Islet precursor cell (in vitro differentiated cells): ENCODE measurements around the gene HAND2.
A peak's percentile ranks its signal among the peaks of the same experiment; 100 is the strongest.

Experiments
- DNase-seq: peaks from one replicate; pipeline ENCODE4 v3.0.0-alpha.2; 2018

The HAND2 gene

GRCh38 chr4:173529477-173530325, at the start of gene HAND2:
Gene HAND2, minus strand, starts transcription at chr4:173530229. Its CDS starts 940 bp downstream, at chr4:173529289.
- peak; percentile 82 for DNase-seq

- no peak for DNase-seq
Measured at GRCh38 chr4:173578956-173579355, 48.9 kb upstream of the HAND2 start.

- no peak for DNase-seq
Measured at GRCh38 chr4:173577963-173578362, 47.9 kb upstream of the HAND2 start.

GRCh38 chr4:173575482-173576152, 45.6 kb upstream of the HAND2 start:
- no peak for DNase-seq

- DNase-seq, result no peak
Measured at GRCh38 chr4:173573725-173574124, 43.7 kb upstream of the HAND2 start.

GRCh38 chr4:173573286-173573685, 43.3 kb upstream of the HAND2 start:
- DNase-seq, result no peak

- DNase-seq, result no peak
Measured at GRCh38 chr4:173572493-173573129, 42.6 kb upstream of the HAND2 start.

GRCh38 chr4:173571620-173572019, 41.6 kb upstream of the HAND2 start:
- DNase-seq, result no peak

- no peak for DNase-seq
Measured at GRCh38 chr4:173565281-173565680, 35.3 kb upstream of the HAND2 start.

- no peak for DNase-seq
Measured at GRCh38 chr4:173564461-173564860, 34.4 kb upstream of the HAND2 start.

GRCh38 chr4:173560896-173561295, 30.9 kb upstream of the HAND2 start:
- DNase-seq, result no peak

- DNase-seq, result no peak
Measured at GRCh38 chr4:173556398-173557131, 26.5 kb upstream of the HAND2 start.

- no peak for DNase-seq
Measured at GRCh38 chr4:173547889-173548288, 17.9 kb upstream of the HAND2 start.

- no peak for DNase-seq
Measured at GRCh38 chr4:173546776-173547175, 16.7 kb upstream of the HAND2 start.

- DNase-seq, result no peak
Measured at GRCh38 chr4:173545440-173545839, 15.4 kb upstream of the HAND2 start.

- DNase-seq, result peak; percentile 55
Measured at GRCh38 chr4:173543266-173543665, 13.2 kb upstream of the HAND2 start.

- no peak for DNase-seq
Measured at GRCh38 chr4:173539986-173540385, 10.0 kb upstream of the HAND2 start.

- no peak for DNase-seq
Measured at GRCh38 chr4:173538909-173539445, 8.9 kb upstream of the HAND2 start.

- DNase-seq, result peak; percentile 66
Measured at GRCh38 chr4:173538148-173538908, 8.3 kb upstream of the HAND2 start.

- no peak for DNase-seq
Measured at GRCh38 chr4:173537613-173538147, 7.7 kb upstream of the HAND2 start.

GRCh38 chr4:173536808-173537429, 6.9 kb upstream of the HAND2 start:
- peak; percentile 74 for DNase-seq
